A204.1 (cell line): ENCODE data around the gene B4GALT2.

Source experiments
- FAIRE-seq: peaks from 2 replicates; lab custom pipeline; 2012; peaks lifted over from hg19 to GRCh38; lab: Jason Lieb, UNC

Gene B4GALT2

GRCh38 chr1:43947061-43947873, 31.7 kb upstream of the B4GALT2 start:
- FAIRE-seq = no peak

GRCh38 chr1:43947874-43948437, 31.1 kb upstream of the B4GALT2 start:
- FAIRE-seq = no peak

GRCh38 chr1:43949678-43950077, 29.3 kb upstream of the B4GALT2 start:
- no peak for FAIRE-seq

- no peak for FAIRE-seq
Observed at GRCh38 chr1:43951021-43951985, 27.7 kb upstream of the B4GALT2 start.

- no peak for FAIRE-seq
Observed at GRCh38 chr1:43952731-43953346, 26.2 kb upstream of the B4GALT2 start.

GRCh38 chr1:43953361-43953760, 25.6 kb upstream of the B4GALT2 start:
- FAIRE-seq = no peak

- no peak for FAIRE-seq
Observed at GRCh38 chr1:43954036-43954435, 25.0 kb upstream of the B4GALT2 start.

- FAIRE-seq = no peak
Observed at GRCh38 chr1:43956234-43956633, 22.8 kb upstream of the B4GALT2 start.

GRCh38 chr1:43957407-43958040, 21.5 kb upstream of the B4GALT2 start:
- no peak for FAIRE-seq

- no peak for FAIRE-seq
Observed at GRCh38 chr1:43958351-43959255, 20.4 kb upstream of the B4GALT2 start.

- FAIRE-seq = no peak
Observed at GRCh38 chr1:43960798-43961197, 18.2 kb upstream of the B4GALT2 start.

- FAIRE-seq = no peak
Observed at GRCh38 chr1:43961692-43962091, 17.3 kb upstream of the B4GALT2 start.

GRCh38 chr1:43962324-43962723, 16.7 kb upstream of the B4GALT2 start:
- no peak for FAIRE-seq

- FAIRE-seq = no peak
Observed at GRCh38 chr1:43963006-43963405, 16.0 kb upstream of the B4GALT2 start.

- no peak for FAIRE-seq
Observed at GRCh38 chr1:43963890-43964289, 15.1 kb upstream of the B4GALT2 start.

- no peak for FAIRE-seq
Observed at GRCh38 chr1:43965316-43965715, 13.7 kb upstream of the B4GALT2 start.

GRCh38 chr1:43968348-43968948, 10.6 kb upstream of the B4GALT2 start:
- no peak for FAIRE-seq

GRCh38 chr1:43969416-43969745, 9.6 kb upstream of the B4GALT2 start:
- FAIRE-seq = no peak

GRCh38 chr1:43969746-43970466, 9.1 kb upstream of the B4GALT2 start, which contains the start of gene DPH2:
Gene DPH2, plus strand, starts transcription at chr1:43970010. Its CDS starts 166 bp downstream, at chr1:43970176.
- FAIRE-seq = peak; percentile 97

GRCh38 chr1:43970502-43970901, 8.5 kb upstream of the B4GALT2 start:
- FAIRE-seq = no peak
